SK-N-SH treated with all-trans-retinoic acid at 6 μM for 48 hours (cell line): ENCODE results near the gene ALG11.

Experiments used
- ATAC-seq: fragments of 200-7000 bp; cut with Tn5 transposase; 3 replicates; pipeline ENCODE4 v1.9.1; 2020; ENCODE audit warnings: mild to moderate bottlenecking, moderate library complexity
- ARNTL ChIP-seq: fragments of 450-650 bp; formaldehyde crosslinking; IDR thresholded peaks from 2 replicates; pipeline ENCODE4 v1.5.0; 2020; ENCODE audit warnings: low read depth, mild to moderate bottlenecking, moderate library complexity, borderline replicate concordance
- BACH2 ChIP-seq: fragments of 250-450 bp; sonication (Bioruptor Pico); IDR thresholded peaks from 2 replicates; pipeline ENCODE4 v1.9.0; 2021; ENCODE audit warnings: mild to moderate bottlenecking, borderline replicate concordance
- CSDC2 ChIP-seq: fragments of 250-450 bp; sonication (Bioruptor Pico); IDR thresholded peaks from 2 replicates; pipeline ENCODE4 v1.5.0; 2020; ENCODE audit warnings: mild to moderate bottlenecking, moderate library complexity
- CSRNP3 ChIP-seq: fragments of 250-450 bp; sonication (Bioruptor Pico); IDR thresholded peaks from 2 replicates; pipeline ENCODE4 v1.5.1; 2021; ENCODE audit warnings: mild to moderate bottlenecking, moderate library complexity
- ESRRG ChIP-seq: fragments of 250-450 bp; sonication (Bioruptor Pico); IDR thresholded peaks from 2 replicates; pipeline ENCODE4 v1.6.1; 2021; ENCODE audit warnings: mild to moderate bottlenecking
- ISL1 ChIP-seq: fragments of 250-450 bp; sonication (Bioruptor Pico); IDR thresholded peaks from 2 replicates; pipeline ENCODE4 v2.1.2; 2022; ENCODE audit warnings: mild to moderate bottlenecking, moderate library complexity
- OSR1 ChIP-seq: fragments of 250-450 bp; sonication (Bioruptor Pico); IDR thresholded peaks from 2 replicates; pipeline ENCODE4 v1.8.0; 2022; ENCODE audit warnings: moderate library complexity, mild to moderate bottlenecking, inconsistent platforms
- PATZ1 ChIP-seq: fragments of 250-450 bp; sonication (Bioruptor Pico); IDR thresholded peaks from 2 replicates; pipeline ENCODE4 v1.8.0; 2020; ENCODE audit warnings: mild to moderate bottlenecking, moderate library complexity, borderline replicate concordance
- PPARA ChIP-seq: fragments of 250-450 bp; sonication (Bioruptor Pico); IDR thresholded peaks from 2 replicates; pipeline ENCODE4 v1.5.0; 2020; ENCODE audit warnings: mild to moderate bottlenecking, borderline replicate concordance
- SNAI2 ChIP-seq: fragments of 250-450 bp; sonication (Bioruptor Pico); IDR thresholded peaks from 2 replicates; pipeline ENCODE4 v1.5.0; 2020; ENCODE audit warnings: mild to moderate bottlenecking, moderate library complexity
- TCF4 ChIP-seq: fragments of 250-450 bp; sonication (Bioruptor Pico); IDR thresholded peaks from 2 replicates; pipeline ENCODE4 v1.8.0; 2021; ENCODE audit warnings: mild to moderate bottlenecking, moderate library complexity, borderline replicate concordance
- TOX ChIP-seq: fragments of 250-450 bp; sonication (Bioruptor Pico); IDR thresholded peaks from 2 replicates; pipeline ENCODE4 v1.8.0; 2021; ENCODE audit warnings: mild to moderate bottlenecking, moderate library complexity, borderline replicate concordance
- ZC3H10 ChIP-seq: fragments of 250-450 bp; sonication (Bioruptor Pico); IDR thresholded peaks from 2 replicates; pipeline ENCODE4 v1.5.1; 2021; ENCODE audit warnings: mild to moderate bottlenecking, moderate library complexity
- ZFP3 ChIP-seq: fragments of 250-450 bp; sonication (Bioruptor Pico); IDR thresholded peaks from 2 replicates; pipeline ENCODE4 v1.5.0; 2020; ENCODE audit warnings: mild to moderate bottlenecking, moderate library complexity
- ZFP30 ChIP-seq: fragments of 450-650 bp; formaldehyde crosslinking; IDR thresholded peaks from 2 replicates; pipeline ENCODE4 v1.5.0; 2022; ENCODE audit warnings: mild to moderate bottlenecking, moderate library complexity
- ZNF70 ChIP-seq: fragments of 450-650 bp; formaldehyde crosslinking; IDR thresholded peaks from 2 replicates; pipeline ENCODE4 v1.5.0; 2020; ENCODE audit warnings: mild to moderate bottlenecking, moderate library complexity
- ZNF8 ChIP-seq: fragments of 450-650 bp; formaldehyde crosslinking; IDR thresholded peaks from 2 replicates; pipeline ENCODE4 v1.5.0; 2020; ENCODE audit warnings: mild to moderate bottlenecking, moderate library complexity
- TF ChIP-seq, protein P1 (sequence below): fragments of 250-450 bp; sonication (Bioruptor Pico); IDR thresholded peaks from 2 replicates; pipeline ENCODE4 v1.5.1; 2020; ENCODE audit warnings: low read depth, mild to moderate bottlenecking, moderate library complexity
- TF ChIP-seq, protein P2 (sequence below): fragments of 250-450 bp; sonication (Bioruptor Pico); IDR thresholded peaks from 2 replicates; pipeline ENCODE4 v1.8.0; 2021; ENCODE audit warnings: low read depth, mild to moderate bottlenecking, moderate library complexity, borderline replicate concordance

The ALG11 gene

GRCh38 chr13:51967482-51968446 lies 44.4 kb upstream of the ALG11 start:
- TF ChIP-seq ISL1 (CRISPR knock-in tag) (no peak), SNAI2 (CRISPR knock-in tag) (no peak), ZFP3 (no peak), CSRNP3 (CRISPR knock-in tag) (no peak), ZNF8 (CRISPR knock-in tag) (no peak), TCF4 (CRISPR knock-in tag) (no peak), OSR1 (no peak), ESRRG (no peak), ARNTL (CRISPR knock-in tag) (no peak), ZC3H10 (CRISPR knock-in tag) (no peak), ZFP30 (no peak), BACH2 (CRISPR knock-in tag) (no peak)
- TF ChIP-seq, protein P1, sequence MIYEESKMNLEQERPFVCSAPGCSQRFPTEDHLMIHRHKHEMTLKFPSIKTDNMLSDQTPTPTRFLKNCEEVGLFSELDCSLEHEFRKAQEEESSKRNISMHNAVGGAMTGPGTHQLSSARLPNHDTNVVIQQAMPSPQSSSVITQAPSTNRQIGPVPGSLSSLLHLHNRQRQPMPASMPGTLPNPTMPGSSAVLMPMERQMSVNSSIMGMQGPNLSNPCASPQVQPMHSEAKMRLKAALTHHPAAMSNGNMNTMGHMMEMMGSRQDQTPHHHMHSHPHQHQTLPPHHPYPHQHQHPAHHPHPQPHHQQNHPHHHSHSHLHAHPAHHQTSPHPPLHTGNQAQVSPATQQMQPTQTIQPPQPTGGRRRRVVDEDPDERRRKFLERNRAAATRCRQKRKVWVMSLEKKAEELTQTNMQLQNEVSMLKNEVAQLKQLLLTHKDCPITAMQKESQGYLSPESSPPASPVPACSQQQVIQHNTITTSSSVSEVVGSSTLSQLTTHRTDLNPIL (CRISPR knock-in tag): no peak
- TF ChIP-seq, protein P2, sequence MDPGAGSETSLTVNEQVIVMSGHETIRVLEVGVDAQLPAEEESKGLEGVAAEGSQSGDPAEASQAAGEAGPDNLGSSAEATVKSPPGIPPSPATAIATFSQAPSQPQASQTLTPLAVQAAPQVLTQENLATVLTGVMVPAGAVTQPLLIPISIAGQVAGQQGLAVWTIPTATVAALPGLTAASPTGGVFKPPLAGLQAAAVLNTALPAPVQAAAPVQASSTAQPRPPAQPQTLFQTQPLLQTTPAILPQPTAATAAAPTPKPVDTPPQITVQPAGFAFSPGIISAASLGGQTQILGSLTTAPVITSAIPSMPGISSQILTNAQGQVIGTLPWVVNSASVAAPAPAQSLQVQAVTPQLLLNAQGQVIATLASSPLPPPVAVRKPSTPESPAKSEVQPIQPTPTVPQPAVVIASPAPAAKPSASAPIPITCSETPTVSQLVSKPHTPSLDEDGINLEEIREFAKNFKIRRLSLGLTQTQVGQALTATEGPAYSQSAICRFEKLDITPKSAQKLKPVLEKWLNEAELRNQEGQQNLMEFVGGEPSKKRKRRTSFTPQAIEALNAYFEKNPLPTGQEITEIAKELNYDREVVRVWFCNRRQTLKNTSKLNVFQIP (CRISPR knock-in tag): no peak
- ATAC-seq: no peak

DNA sequence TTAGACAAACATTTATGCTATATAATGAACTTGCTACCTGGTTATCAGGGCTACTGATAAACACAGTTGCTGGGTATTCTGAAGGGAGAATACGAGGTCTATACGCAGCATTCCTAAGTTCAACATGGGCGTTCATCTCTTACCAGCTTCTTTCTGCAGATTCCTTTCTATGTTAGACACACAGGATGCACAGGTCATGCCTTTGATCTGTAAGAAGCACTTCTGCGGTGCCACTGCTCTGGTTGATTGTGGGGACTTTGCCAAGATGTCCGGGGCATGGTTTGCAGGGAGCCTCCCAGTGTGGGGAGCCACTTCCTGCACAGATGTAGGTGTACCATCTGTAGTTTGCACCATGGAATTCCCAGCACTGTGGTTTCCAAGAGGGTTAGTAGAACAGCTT lies 41.8 kb upstream of the ALG11 start:
- ATAC-seq: no peak
- TF ChIP-seq, protein P2 (CRISPR knock-in tag): no peak
- TF ChIP-seq ZNF8 (CRISPR knock-in tag): no peak
- TF ChIP-seq CSDC2 (CRISPR knock-in tag): no peak
- no peak for TF ChIP-seq TOX (CRISPR knock-in tag)
- TF ChIP-seq ARNTL (CRISPR knock-in tag): no peak

GRCh38 chr13:51971520-51972426 lies 40.4 kb upstream of the ALG11 start:
- no peak for ATAC-seq
- no peak for TF ChIP-seq ARNTL (CRISPR knock-in tag)

DNA sequence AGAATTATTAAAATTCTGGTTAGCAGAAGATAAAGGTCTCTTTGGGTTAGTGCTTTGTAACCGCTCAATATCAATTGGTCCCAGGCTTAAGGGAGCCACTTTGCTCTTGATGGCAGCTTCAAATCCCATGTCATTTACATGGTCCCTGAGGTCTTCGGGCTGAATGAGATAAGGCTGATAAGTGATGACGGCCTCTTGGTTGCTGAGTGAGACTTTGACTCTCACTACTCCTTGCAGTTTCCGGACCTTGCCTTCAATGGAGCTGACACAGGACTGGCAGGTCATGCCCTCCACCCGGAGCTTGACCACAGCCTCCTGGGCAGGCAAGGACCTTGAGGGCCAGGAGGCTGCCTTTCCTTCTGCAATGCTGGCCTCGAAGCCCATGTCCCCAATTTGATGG lies 37.7 kb upstream of the ALG11 start:
- ATAC-seq: no peak
- no peak for TF ChIP-seq ESRRG
- TF ChIP-seq ARNTL (CRISPR knock-in tag): no peak
- TF ChIP-seq ZNF70 (CRISPR knock-in tag): no peak
- TF ChIP-seq PATZ1: no peak
- no peak for TF ChIP-seq BACH2 (CRISPR knock-in tag)
- TF ChIP-seq, protein P1 (CRISPR knock-in tag): no peak
- no peak for TF ChIP-seq TOX (CRISPR knock-in tag)
- no peak for TF ChIP-seq TCF4 (CRISPR knock-in tag)
- TF ChIP-seq PPARA (CRISPR knock-in tag): no peak
- no peak for TF ChIP-seq ZFP30
- TF ChIP-seq ZC3H10 (CRISPR knock-in tag): no peak
- TF ChIP-seq, protein P2 (CRISPR knock-in tag): no peak
- TF ChIP-seq ISL1 (CRISPR knock-in tag): no peak
- TF ChIP-seq CSDC2 (CRISPR knock-in tag): no peak
